Inferior parietal cortex (tissue), 1 donor: ENCODE measurements around the gene ZNF554.
"Not testable (repeated sequence)": the region's sequence is repeated elsewhere in the genome, so short reads cannot be mapped to it uniquely, and the experiment has no call there.

ENCODE experiments used
- DNase-seq: peaks from one replicate; pipeline ENCODE4 v3.0.0-alpha.2; 2016; ENCODE audit errors: extremely low spot score

ZNF554 gene

GRCh38 chr19:2790557-2791271 is 29.0 kb upstream of the ZNF554 start:
- no peak for DNase-seq

GRCh38 chr19:2791440-2791839 is 28.2 kb upstream of the ZNF554 start:
- DNase-seq, result no peak

- DNase-seq, result no peak
Measured at GRCh38 chr19:2791876-2792275, 27.8 kb upstream of the ZNF554 start.

- DNase-seq, result not testable (repeated sequence)
Measured at GRCh38 chr19:2792666-2793065, 27.0 kb upstream of the ZNF554 start.

GRCh38 chr19:2793126-2793525 is 26.5 kb upstream of the ZNF554 start:
- DNase-seq, result no peak

GRCh38 chr19:2793577-2793976 is 26.1 kb upstream of the ZNF554 start:
- no peak for DNase-seq

- DNase-seq, result no peak
Measured at GRCh38 chr19:2795827-2796658, 23.6 kb upstream of the ZNF554 start.

- DNase-seq, result no peak
Measured at GRCh38 chr19:2796659-2797266, 22.9 kb upstream of the ZNF554 start.

- DNase-seq, result no peak
Measured at GRCh38 chr19:2797280-2797679, 22.4 kb upstream of the ZNF554 start.

- DNase-seq, result no peak
Measured at GRCh38 chr19:2798158-2798685, 21.4 kb upstream of the ZNF554 start.

- DNase-seq, result no peak
Measured at GRCh38 chr19:2798733-2799132, 20.9 kb upstream of the ZNF554 start.

GRCh38 chr19:2799273-2800020 is 20.2 kb upstream of the ZNF554 start:
- DNase-seq, result no peak

- DNase-seq, result no peak
Measured at GRCh38 chr19:2800506-2800905, 19.2 kb upstream of the ZNF554 start.

GRCh38 chr19:2802826-2803225 is 16.8 kb upstream of the ZNF554 start:
- DNase-seq, result no peak

GRCh38 chr19:2803486-2804155 is 16.0 kb upstream of the ZNF554 start:
- no peak for DNase-seq

GRCh38 chr19:2804156-2805004 is 15.3 kb upstream of the ZNF554 start:
- no peak for DNase-seq

- no peak for DNase-seq
Measured at GRCh38 chr19:2805261-2805900, 14.3 kb upstream of the ZNF554 start.

- no peak for DNase-seq
Measured at GRCh38 chr19:2805991-2806649, 13.5 kb upstream of the ZNF554 start.

GRCh38 chr19:2806736-2807378 is 12.8 kb upstream of the ZNF554 start:
- no peak for DNase-seq
